NCI-H1417 treated with DMSO at 0.1 percent for 48 hours (cell line): ENCODE measurements around the gene LMF2.

Source experiments
- DNase-seq: peaks from one replicate; lab custom pipeline; 2025; lab: John Stamatoyannopoulos, UW

LMF2 gene

GRCh38 chr22:50504369-50505211 is 2.9 kb downstream of the LMF2 start:
- no peak for DNase-seq

- no peak for DNase-seq
These were observed 3.9 kb downstream of the LMF2 start for GRCh38 chr22:50503475-50504145.

- DNase-seq: no peak
These were observed 4.7 kb downstream of the LMF2 start for GRCh38 chr22:50502628-50503474.

GRCh38 chr22:50502096-50502495 is 5.4 kb downstream of the LMF2 start:
- no peak for DNase-seq

GRCh38 chr22:50500452-50500851 is 7.0 kb downstream of the LMF2 start:
- no peak for DNase-seq

GRCh38 chr22:50498322-50498890 is 9.1 kb downstream of the LMF2 start:
- DNase-seq: no peak

GRCh38 chr22:50497093-50497492 is 10.4 kb downstream of the LMF2 start:
- no peak for DNase-seq

GRCh38 chr22:50490531-50491308 is 16.8 kb downstream of the LMF2 start:
- DNase-seq: no peak

GRCh38 chr22:50489363-50490243 is 17.9 kb downstream of the LMF2 start:
- no peak for DNase-seq

GRCh38 chr22:50488886-50489285 is 18.6 kb downstream of the LMF2 start:
- DNase-seq: no peak

- no peak for DNase-seq
These were observed 19.4 kb downstream of the LMF2 start for GRCh38 chr22:50488006-50488677.

GRCh38 chr22:50487290-50488005 is 20.1 kb downstream of the LMF2 start:
- DNase-seq: no peak

- DNase-seq: no peak
These were observed 20.8 kb downstream of the LMF2 start, which contains the start of gene MIOX for GRCh38 chr22:50486561-50487289. Gene MIOX, plus strand, starts transcription at chr22:50486859. Its CDS starts 39 bp downstream, at chr22:50486898.

GRCh38 chr22:50485221-50486131 is 22.0 kb downstream of the LMF2 start:
- no peak for DNase-seq

- no peak for DNase-seq
These were observed 23.3 kb downstream of the LMF2 start for GRCh38 chr22:50483977-50484853.

GRCh38 chr22:50483556-50483955 is 23.9 kb downstream of the LMF2 start:
- DNase-seq: no peak
